Aorta (tissue), 5 donors: ENCODE results near the gene ARL10. TPM values are rescaled to one million over a fixed set of nuclear protein-coding genes. Genes with fewer than 3 reads are reported as not detected.
"Not testable (repeated sequence)": the region's sequence is repeated elsewhere in the genome, so short reads cannot be mapped to it uniquely, and the experiment has no call there.

Source experiments
- ATAC-seq: fragments of 200-7000 bp; cut with Tn5 transposase; one replicate; pipeline ENCODE4 v1.9.1; 2022; ENCODE audit warnings: moderate library complexity; ENCODE audit not compliant: low FRiP score
- DNase-seq, 2 donors: peaks; one replicate each; pipeline ENCODE4 v3.0.0-alpha.2; 2020
- H3K27ac ChIP-seq, 2 donors: one replicate each; pipeline ENCODE4 v1.5.1; 2013; ENCODE audit warnings: low read length in 2 of 2, mild to moderate bottlenecking in 2 of 2, moderate library complexity in 2 of 2, control low read depth in 1 of 2, inconsistent platforms in 1 of 2, low read depth in 1 of 2
- H3K27me3 ChIP-seq, 2 donors: one replicate each; pipeline ENCODE4 v1.6.1; 2013; ENCODE audit warnings: control low read depth in 1 of 2, low read length in 1 of 2, mild to moderate bottlenecking in 1 of 2, moderate library complexity in 1 of 2; ENCODE audit not compliant: insufficient read depth in 2 of 2, control insufficient read depth in 1 of 2
- H3K36me3 ChIP-seq, 2 donors: one replicate each; pipeline ENCODE4 v1.6.1; 2013; ENCODE audit warnings: control low read depth in 1 of 2, low read length in 1 of 2, mild to moderate bottlenecking in 1 of 2; ENCODE audit not compliant: insufficient read depth in 2 of 2, control insufficient read depth in 1 of 2
- H3K4me1 ChIP-seq, 2 donors: one replicate each; pipeline ENCODE4 v1.6.1; 2013; ENCODE audit warnings: low read length in 2 of 2, control low read depth in 1 of 2, mild to moderate bottlenecking in 1 of 2, moderate library complexity in 1 of 2; ENCODE audit not compliant: insufficient read depth in 2 of 2, control insufficient read depth in 1 of 2
- H3K4me3 ChIP-seq, 2 donors: one replicate each; pipeline ENCODE4 v1.5.1; 2013; ENCODE audit warnings: low read length in 2 of 2, control low read depth in 1 of 2, mild to moderate bottlenecking in 1 of 2
- H3K9me3 ChIP-seq: one replicate; pipeline ENCODE4 v1.6.1; 2013; ENCODE audit warnings: mild to moderate bottlenecking, low read length; ENCODE audit not compliant: control insufficient read depth
- WGBS, 2 donors: extraction: QIAGEN DNeasy Blood & Tissue Kit; methylation state at CpG; one replicate each; pipeline ENCODE4 v1.1.7; 2013; 5-methylcytosine and 5-hydroxymethylcytosine counted together
- intact Hi-C, 2 donors: fragments of 100-400 bp; cut with DNase I; formaldehyde crosslinking; loops; one replicate each; pipeline versions ENCODE4 v1.14.2 to v1.15.0; 2022
- polyA plus RNA-seq, 2 donors: library from polyadenylated mRNA; stranded (reverse); fragments of 200-250 nt; gene quantifications; one replicate each; pipeline ENCODE4 v1.2.3, GENCODE V29; 2013
- total RNA-seq, 2 donors: library from RNA; stranded (reverse); fragmentation: NEBNext Ultra II Directional; extraction: Animal tissue kit (Norgen Biotek cat#: 25700); gene quantifications; one replicate each; pipeline ENCODE4 v1.2.1, GENCODE V29; 2021
- donor health status: healthy with polysubstance abuse.
- donor health status: Bipolar disorder and iron deficiency.
- donor health status: DM: no; HTN: no; CAD: no.
- donor health status: DM: no; HTN: no; CAD: no.
- donor health status: DM: yes; HTN: yes; CAD: no.

Gene ARL10
- total and polyA plus RNA-seq, 4 donors, result 1.1 to 32.4 (median 10.8) TPM

DNA sequence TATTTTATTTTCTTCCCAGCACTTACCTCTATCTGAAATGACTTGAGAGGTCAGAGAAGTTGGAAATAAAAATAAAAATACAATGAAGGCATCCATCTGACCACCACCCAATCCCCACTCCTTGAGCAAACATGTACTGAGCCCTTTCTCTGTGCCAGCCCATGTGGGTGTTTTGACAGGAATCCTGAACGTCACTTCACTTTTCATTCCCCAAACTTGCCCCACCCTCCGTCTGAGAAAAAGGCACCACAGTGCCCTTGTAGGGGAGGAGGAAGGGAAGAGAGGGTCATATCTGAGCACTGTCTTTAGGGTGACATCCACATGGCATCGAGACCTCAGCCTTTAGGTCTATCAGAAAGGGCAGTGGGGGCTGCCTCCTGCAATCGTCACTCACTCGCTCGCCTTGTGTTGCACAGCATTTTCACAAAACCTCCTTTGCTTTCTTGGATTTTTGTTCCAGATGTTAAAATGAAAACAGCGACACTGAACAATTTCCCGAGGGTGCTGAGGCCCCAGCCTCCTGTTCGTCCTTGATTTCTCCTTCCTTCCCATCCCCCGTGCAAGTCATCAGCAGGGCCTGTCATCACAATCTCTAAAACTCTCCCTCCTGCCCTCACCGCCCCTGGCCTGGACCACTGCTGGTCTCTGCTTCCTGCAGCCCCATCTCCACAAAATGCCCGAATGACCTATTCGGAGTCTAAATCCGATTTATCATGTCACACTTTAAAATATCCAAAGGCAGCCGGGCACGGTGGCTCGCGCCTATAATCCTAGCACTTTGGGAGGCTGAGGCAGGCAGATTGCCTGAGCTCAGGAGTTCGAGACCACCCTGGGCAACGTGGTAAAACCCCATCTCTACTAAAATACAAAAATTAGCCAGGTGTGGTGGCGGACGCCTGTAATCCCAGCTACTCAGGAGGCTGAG is 36.3 kb downstream of the ARL10 start:
- 75 to 81% methylated on average over 22 of the region's 22 CpGs for WGBS, 2 donors
- H3K4me1 ChIP-seq, result no peaks in the 10 kb centered on the region
- intact Hi-C loops, result no loop called here
- no peaks in the 10 kb centered on the region for H3K9me3 ChIP-seq
- H3K27me3 ChIP-seq, result no peaks in the 10 kb centered on the region
- H3K4me3 ChIP-seq, result no peak overlapping the region
- ATAC-seq (no peak), DNase-seq (peak in 1 of 2 donors; percentile 18)
- H3K36me3 ChIP-seq, result peaks cover 1 to 2% of the 10 kb centered on the region in 2 donors
- H3K27ac ChIP-seq, result no peak overlapping the region

DNA sequence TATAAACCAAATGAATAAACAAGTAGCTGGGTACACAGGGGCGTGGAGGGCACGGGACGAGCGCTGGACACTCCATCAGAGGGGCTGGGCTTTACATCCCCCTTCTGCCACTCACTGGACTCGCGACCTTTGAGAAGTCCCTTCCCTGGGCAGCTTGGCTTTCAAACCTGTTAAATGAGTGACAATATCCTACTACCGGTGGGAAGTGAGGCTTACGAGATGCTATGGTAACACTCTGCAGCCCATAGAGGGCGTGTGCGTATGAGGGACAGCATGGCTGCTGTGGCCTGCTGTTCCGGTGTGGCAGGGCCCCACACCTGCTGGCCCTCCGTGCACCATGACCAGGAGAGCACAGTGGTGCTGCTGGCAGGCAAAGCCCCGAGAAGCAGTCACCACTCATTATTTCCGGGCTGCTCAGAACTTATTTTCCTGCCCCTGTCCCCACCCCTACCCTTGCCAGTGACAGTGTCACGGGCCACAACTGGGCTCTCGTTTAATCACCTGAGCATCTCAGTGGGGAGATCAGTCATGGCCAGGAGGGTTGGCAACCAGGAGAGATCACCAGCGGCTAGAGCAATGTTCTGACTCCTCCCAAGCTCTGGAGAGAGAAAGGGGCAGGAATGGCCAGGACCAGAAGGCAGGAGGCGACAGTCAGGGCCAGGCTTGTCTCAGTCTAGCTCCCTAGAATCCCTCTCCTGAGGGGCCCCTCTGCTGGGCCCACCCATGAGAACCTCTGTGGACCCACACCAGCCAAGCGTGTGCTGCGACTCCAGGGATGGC is 40.6 kb downstream of the ARL10 start:
- WGBS, 2 donors, result 77 to 81% methylated on average over 20 of the region's 20 CpGs
- Histone ChIP-seq H3K9me3 (no peaks in the 10 kb centered on the region), H3K4me1 (no peaks in the 10 kb centered on the region), H3K36me3 (peaks cover 0 to 2% of the 10 kb centered on the region in 2 donors), H3K27me3 (no peaks in the 10 kb centered on the region), H3K27ac (no peak overlapping the region), H3K4me3 (no peak overlapping the region)
- DNase-seq (no peak), ATAC-seq (no peak)
- intact Hi-C loops, result no loop called here

DNA sequence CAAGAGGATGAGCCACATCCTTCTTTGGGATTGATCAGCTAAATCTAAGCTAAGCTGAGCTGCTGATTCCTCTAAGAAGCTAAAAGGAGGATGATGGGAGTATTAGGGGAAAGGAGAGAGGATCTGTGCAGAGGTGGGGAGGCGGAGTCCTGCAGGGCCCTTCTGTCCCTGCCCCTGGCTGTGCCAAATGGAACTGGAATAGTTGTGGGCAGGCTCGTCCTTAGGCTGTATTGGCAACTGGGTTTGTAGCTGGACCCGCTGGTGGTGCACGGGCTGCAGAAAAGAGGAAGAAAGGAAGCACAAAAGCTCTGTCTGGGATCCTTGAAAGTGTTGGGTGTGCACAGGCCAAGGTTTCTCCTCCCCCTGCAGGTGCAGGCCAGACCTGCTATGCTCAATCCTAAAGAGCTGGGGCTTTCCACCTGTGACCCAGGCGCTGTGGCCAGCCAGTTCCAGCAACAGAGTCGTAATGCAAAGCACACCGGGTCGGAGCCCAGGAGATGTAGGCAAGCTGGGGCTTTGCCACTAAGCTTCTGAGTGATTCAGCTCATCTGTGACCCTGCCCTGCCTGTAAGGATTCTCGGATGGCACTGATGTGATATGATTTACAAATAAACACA is 41.3 kb downstream of the ARL10 start:
- Histone ChIP-seq H3K9me3 (no peaks in the 10 kb centered on the region), H3K4me1 (no peaks in the 10 kb centered on the region), H3K4me3 (no peak overlapping the region), H3K36me3 (peaks cover 0 to 2% of the 10 kb centered on the region in 2 donors), H3K27me3 (no peaks in the 10 kb centered on the region), H3K27ac (no peak overlapping the region)
- no peak for DNase-seq
- intact Hi-C loops, result no loop called here
- WGBS, 2 donors, result 86 to 90% methylated on average over 9 of the region's 9 CpGs
- no peak for ATAC-seq

DNA sequence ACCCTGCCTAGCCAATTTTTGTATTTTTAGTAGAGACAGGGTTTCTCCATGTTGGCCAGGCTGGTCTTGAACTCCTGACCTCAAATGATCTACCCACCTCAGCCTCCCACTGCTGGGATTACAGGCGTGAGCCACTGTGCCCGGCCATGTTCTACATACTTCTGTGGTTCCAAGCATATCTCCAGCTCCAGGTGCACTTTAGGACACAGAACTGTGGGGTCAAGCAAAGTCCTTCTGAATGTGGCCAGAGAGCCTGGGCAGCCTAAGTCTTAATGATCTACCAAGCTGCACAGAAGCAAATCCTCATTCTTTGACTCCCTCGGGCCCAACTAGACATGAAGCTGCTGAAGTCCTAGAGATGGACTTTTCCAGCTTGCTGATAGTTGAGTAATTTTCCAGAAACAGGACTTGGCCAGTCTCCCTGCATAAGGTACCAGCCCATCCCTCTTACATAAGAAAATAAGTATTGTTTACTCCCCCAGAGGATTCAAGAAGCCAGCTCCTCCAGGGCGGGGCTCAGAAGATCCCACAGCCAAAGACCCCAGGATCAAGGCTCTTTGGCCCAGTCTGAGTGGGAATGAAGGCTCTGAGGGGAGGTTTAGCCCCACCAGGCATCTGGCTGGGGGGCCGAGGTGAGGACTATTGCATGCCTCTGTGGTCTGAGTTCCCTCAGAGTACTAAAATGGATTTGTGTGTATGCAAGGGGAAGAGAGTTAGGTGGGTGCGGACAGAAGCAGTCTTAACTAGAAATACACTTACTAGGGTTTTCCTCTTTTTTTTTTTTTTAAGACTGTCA is 42.4 kb downstream of the ARL10 start:
- peaks cover 0 to 2% of the 10 kb centered on the region in 2 donors for H3K36me3 ChIP-seq
- H3K27ac ChIP-seq, result no peak overlapping the region
- WGBS, 2 donors, result 87 to 91% methylated on average over 6 of the region's 6 CpGs
- intact Hi-C loops, result no loop called here
- no peaks in the 10 kb centered on the region for H3K27me3 ChIP-seq
- ATAC-seq, result no peak
- no peak for DNase-seq
- H3K4me1 ChIP-seq, result no peaks in the 10 kb centered on the region
- H3K9me3 ChIP-seq, result no peaks in the 10 kb centered on the region
- H3K4me3 ChIP-seq, result no peak overlapping the region

DNA sequence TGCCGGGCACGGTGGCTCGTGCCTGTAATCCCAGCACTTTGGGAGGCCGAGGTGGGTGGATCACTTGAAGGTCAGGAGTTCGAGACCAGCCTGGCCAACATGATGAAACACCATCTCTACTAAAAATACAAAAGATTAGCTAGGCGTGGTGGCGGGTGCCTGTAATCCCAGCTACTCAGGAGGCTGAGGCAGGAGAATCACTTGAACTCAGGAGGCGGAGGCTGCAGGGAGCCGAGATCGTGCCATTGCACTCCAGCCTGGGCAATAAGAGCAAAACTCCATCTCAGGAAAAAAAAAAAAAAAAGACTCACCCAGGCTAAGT is 42.9 kb downstream of the ARL10 start:
- DNase-seq, ATAC-seq, H3K4me1 ChIP-seq, H3K27me3 ChIP-seq, H3K9me3 ChIP-seq, H3K4me3 ChIP-seq, H3K36me3 ChIP-seq, intact Hi-C loops, H3K27ac ChIP-seq: not testable (repeated sequence)
- 90 to 94% methylated on average over 10 of the region's 10 CpGs for WGBS, 2 donors

DNA sequence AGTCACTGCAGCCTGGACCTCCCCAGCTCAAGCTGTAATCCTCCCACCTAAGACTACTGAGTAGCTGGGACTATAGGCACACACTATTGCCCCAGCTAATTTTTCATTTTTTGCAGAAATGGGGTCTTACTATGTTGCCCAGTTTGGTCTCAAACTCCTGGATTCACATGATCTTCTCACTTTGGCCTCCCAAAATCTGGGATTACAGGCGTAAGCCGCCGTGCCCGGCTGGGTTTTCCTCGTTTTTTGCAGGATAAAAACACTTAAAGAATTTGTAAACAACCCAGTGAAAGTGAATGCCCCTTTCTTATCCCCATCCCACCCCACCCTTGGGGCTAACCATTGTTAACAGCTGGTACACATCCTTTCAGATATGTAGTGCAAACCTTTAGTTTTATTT is 43.3 kb downstream of the ARL10 start:
- Histone ChIP-seq H3K4me3 (no peak overlapping the region), H3K27me3 (no peaks in the 10 kb centered on the region), H3K9me3 (no peaks in the 10 kb centered on the region), H3K27ac (no peak overlapping the region), H3K4me1 (no peaks in the 10 kb centered on the region), H3K36me3 (peaks cover 0 to 2% of the 10 kb centered on the region in 2 donors)
- intact Hi-C loops, result no loop called here
- WGBS, 2 donors, result 88 to 89% methylated on average over 5 of the region's 5 CpGs
- no peak for ATAC-seq
- no peak for DNase-seq

DNA sequence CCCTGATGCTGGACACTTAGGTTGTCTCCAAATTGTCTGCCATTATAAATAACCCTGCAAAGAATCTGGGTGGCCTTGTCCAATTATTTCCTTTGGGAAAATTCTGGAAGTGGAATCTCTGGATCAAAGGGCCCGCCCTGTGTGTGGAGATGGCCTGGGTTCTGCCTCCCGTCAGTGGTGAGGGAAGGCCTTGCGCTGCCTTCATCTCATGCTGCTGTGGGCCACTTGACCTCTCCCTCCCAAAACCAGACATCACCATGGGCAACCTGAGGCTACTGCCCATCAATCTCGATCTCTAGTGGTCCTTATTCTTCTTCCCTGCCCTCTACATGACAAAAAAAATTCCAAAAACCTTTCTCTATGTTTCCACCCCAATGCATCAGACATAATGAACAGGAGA is 44.5 kb downstream of the ARL10 start:
- DNase-seq (no peak), ATAC-seq (no peak)
- 93 to 95% methylated on average over 4 of the region's 4 CpGs for WGBS, 2 donors
- no peak overlapping the region for H3K4me3 ChIP-seq
- intact Hi-C loops, result loop anchor here (10.0 kb wide), 3 partner anchors 125 to 245 kb away; partner anchors contain the start of genes RNF44 (in 2 of the 2) and TSPAN17 (in 1 of the 2)
- no peak overlapping the region for H3K27ac ChIP-seq
- H3K4me1 ChIP-seq, result no peaks in the 10 kb centered on the region
- H3K27me3 ChIP-seq, result no peaks in the 10 kb centered on the region
- peaks cover 0 to 2% of the 10 kb centered on the region in 2 donors for H3K36me3 ChIP-seq
- H3K9me3 ChIP-seq, result no peaks in the 10 kb centered on the region
